D721Med (cell line): ENCODE measurements around the gene SETSIP.

Source experiments
- DNase-seq: peaks from one replicate; pipeline ENCODE4 v3.0.0; 2011; ENCODE audit warnings: low spot score; ENCODE audit not compliant: insufficient read length
- FAIRE-seq: peaks from 2 replicates; lab custom pipeline; 2011; peaks lifted over from hg19 to GRCh38; lab: Jason Lieb, UNC
- TF ChIP-seq, protein P1 (sequence below): IDR thresholded peaks from 2 replicates; pipeline ENCODE4 v1.5.1; 2012; ENCODE audit warnings: mild to moderate bottlenecking, control low read depth; ENCODE audit not compliant: insufficient read depth; ENCODE audit errors: missing control alignments

The SETSIP gene, protein sequence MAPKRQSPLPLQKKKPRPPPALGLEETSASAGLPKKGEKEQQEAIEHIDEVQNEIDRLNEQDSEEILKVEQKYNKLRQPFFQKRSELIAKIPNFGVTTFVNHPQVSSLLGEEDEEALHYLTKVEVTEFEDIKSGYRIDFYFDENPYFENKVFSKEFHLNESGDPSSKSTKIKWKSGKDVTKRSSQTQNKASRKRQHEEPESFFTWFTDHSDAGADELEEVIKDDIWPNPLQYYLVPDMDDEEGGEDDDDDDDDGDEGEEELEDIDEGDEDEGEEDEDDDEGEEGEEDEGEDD

DNA sequence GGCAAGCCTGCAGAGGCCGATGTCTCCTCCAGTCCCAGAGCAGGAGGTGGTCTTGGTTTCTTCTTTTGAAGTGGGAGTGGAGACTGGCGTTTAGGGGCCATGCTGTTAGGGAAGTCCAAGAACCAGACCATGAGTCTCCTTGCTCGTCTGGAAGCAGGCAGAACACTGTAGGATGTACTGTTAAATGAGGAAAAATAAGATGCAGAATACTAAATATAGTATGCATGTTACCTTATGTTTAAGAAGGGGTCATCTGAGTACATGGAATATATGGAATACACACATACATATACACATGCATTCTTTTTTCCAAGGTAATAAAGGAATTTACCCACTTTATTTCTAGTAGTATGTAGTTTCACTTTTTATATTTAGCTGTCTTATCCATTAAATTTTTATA is at the start of gene SETSIP:
SETSIP (minus strand) TSS at position 101 of the 400 bp plus-strand sequence; CDS start at position 101, 0 bp downstream.
- DNase-seq = no peak
- TF ChIP-seq, protein P1, sequence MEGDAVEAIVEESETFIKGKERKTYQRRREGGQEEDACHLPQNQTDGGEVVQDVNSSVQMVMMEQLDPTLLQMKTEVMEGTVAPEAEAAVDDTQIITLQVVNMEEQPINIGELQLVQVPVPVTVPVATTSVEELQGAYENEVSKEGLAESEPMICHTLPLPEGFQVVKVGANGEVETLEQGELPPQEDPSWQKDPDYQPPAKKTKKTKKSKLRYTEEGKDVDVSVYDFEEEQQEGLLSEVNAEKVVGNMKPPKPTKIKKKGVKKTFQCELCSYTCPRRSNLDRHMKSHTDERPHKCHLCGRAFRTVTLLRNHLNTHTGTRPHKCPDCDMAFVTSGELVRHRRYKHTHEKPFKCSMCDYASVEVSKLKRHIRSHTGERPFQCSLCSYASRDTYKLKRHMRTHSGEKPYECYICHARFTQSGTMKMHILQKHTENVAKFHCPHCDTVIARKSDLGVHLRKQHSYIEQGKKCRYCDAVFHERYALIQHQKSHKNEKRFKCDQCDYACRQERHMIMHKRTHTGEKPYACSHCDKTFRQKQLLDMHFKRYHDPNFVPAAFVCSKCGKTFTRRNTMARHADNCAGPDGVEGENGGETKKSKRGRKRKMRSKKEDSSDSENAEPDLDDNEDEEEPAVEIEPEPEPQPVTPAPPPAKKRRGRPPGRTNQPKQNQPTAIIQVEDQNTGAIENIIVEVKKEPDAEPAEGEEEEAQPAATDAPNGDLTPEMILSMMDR = no peak
- FAIRE-seq = no peak

DNA sequence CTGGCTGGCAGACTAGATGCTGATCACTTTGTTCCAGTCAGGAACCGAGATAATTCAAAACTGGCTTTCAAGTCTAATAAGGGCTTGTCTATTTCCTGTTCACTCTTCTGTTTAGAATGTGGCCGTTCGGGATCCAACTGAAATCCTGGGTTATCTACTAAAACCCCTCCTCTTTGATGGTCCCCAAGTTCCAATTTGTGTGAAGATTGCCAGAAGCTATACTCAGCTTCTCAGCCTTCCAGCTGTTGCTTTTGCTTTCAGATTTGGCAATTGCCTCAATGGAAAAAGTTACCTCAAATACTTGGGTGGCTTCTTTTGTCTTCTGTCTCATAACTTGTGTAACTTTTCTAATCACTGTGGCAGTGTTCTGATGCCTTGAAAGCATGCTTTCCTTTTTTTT is 48.7 kb upstream of the SETSIP start:
- no peak for DNase-seq
- TF ChIP-seq, protein P1 = no peak
- no peak for FAIRE-seq

DNA sequence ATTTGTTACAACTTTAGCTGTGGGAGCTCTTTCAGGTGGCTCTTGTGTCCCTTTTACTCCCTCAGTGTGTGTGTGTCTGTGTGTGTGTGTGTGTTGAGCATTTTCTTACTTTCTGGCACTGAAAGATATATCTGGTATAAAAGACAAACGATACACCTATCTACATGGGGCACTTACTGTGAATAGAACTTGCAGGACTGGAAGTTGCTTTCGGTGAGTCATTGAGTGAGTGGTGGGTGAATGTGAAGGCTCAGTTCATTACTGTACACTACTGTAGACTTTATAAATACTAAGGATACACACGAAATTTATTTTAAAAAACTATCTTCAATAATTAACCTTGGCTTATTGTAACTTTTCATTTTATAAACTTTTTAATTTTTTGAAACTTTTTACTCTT is 43.6 kb upstream of the SETSIP start:
- no peak for DNase-seq
- TF ChIP-seq, protein P1 = no peak
- FAIRE-seq = no peak

DNA sequence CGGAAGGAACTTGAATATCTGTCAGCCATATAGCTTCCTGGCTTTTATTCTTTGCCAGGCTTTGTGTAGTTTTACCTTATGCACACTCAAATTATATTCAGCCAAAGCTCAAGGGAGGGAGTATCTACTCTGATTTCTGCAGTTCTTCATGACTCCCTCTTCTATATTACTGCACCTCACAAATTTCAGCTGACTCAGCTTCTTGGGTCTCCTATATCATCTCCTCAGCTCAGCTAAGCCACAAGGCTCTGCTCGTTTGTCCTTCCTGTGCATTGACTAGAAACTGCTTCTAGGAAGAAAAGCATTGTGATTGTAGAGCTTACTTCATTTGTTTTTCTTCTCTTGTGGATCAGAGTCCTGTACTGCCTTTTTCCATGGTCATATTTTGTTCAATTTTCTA is 42.3 kb upstream of the SETSIP start:
- DNase-seq (no peak), FAIRE-seq (no peak)
- TF ChIP-seq, protein P1 = no peak

DNA sequence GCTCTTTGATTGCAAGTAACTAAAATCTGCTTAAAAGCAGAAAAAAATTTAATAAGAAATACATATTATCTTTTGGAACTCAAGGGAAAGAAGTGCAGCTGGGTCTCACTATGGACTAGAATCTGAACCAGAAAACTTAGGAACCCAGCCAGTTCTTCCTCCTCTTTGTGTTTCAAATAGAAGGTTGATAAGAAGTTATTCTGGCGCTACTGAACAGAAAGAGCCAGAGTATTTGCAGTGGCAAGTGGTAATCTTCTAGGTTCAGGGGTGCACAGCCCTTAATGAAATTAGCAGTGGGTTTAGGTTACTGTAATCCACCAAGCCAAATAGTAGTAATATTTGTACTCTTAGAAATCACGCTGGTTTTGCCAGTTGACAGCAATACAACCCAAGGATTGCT is 33.4 kb upstream of the SETSIP start:
- TF ChIP-seq, protein P1 = no peak
- DNase-seq (no peak), FAIRE-seq (no peak)

DNA sequence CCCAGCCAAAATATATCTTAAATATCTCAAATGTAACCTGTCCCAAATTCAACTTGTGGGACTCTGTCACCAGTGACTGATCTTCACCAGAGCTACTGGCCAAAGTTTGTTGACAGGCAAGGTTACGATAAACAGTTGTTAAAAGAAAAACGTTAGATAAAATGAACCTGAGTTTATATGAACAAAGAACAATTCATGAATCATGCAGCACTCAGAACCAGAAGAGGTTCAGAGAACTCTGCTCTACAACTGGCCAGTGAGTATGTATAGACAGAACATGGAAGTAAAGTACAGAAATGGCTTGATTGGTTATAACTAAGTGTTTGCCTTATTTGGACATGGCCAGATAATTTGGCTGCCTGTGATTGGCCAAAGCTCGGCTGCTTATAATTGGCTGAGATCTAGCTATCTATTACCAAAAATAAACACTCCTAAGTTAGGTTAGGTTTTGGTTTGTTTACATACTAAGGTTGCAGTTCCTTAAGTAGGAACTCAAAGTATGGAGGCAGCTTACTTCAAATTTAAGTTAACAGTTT is 30.4 kb upstream of the SETSIP start:
- DNase-seq (no peak), FAIRE-seq (no peak)
- TF ChIP-seq, protein P1 = no peak

DNA sequence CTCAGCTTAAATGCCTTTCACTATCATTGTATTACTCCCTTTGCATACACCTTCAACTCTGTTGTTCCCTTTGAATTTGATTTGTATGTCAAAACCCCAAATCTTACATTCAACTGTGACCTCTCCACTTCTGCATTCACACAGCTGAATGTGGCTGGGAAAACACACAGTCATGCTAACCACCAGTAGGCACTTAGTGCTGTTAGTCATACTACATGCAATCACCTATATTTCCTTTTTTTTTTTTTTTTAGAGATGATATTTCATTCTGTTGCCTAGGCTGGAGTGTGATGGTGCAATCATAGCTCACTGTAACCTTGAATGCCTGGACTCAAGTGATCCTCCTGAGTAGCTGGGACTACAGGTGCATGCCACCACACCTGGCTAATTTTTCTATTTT is 21.1 kb upstream of the SETSIP start:
- TF ChIP-seq, protein P1 = no peak
- FAIRE-seq (no peak), DNase-seq (no peak)
